Heart right ventricle (tissue), 16 donors: ENCODE results near the gene JAG1. TPM values are rescaled to one million over a fixed set of nuclear protein-coding genes. Genes with fewer than 3 reads are reported as not detected.

Source experiments
- ATAC-seq, 8 donors: fragments of 200-7000 bp; cut with Tn5 transposase; one replicate each; pipeline ENCODE4 v1.9.1; 2020; ENCODE audit warnings: mild to moderate bottlenecking in 8 of 8, moderate library complexity in 8 of 8, moderate number of reproducible peaks in 1 of 8
- DNase-seq, 2 donors: peaks; one replicate each; pipeline ENCODE4 v3.0.0-alpha.2; 2020
- H3K27ac ChIP-seq, 10 donors: fragments of 200-600 bp; sonication (generic) in 2 of 10; one replicate each; pipeline versions ENCODE4 v1.5.0 to v1.8.0; 2020 to 2022; ENCODE audit warnings: mild to moderate bottlenecking in 3 of 10
- H3K27me3 ChIP-seq, 7 donors: fragments of 200-600 bp; one replicate each; pipeline ENCODE4 v1.8.0; 2021 to 2022; ENCODE audit warnings: mild to moderate bottlenecking in 2 of 7
- H3K36me3 ChIP-seq, 9 donors: fragments of 200-600 bp; sonication (generic) in 1 of 9; one replicate each; pipeline versions ENCODE4 v1.5.0 to v1.8.0; 2020 to 2022; ENCODE audit warnings: mild to moderate bottlenecking in 2 of 9
- H3K4me1 ChIP-seq, 9 donors: fragments of 200-600 bp; sonication (generic) in 1 of 9; one replicate each; pipeline versions ENCODE4 v1.5.0 to v1.8.0; 2020 to 2022; ENCODE audit warnings: mild to moderate bottlenecking in 4 of 9
- H3K4me3 ChIP-seq, 10 donors: fragments of 200-600 bp; sonication (generic) in 2 of 10; one replicate each; pipeline versions ENCODE4 v1.5.0 to v1.8.0; 2020 to 2022; ENCODE audit warnings: mild to moderate bottlenecking in 7 of 10, moderate library complexity in 2 of 10
- H3K9me3 ChIP-seq, 11 donors: fragments of 200-600 bp in 10 of 11; sonication (generic) in 2 of 11; one replicate each; pipeline versions ENCODE4 v1.5.0 to v1.8.0; 2013 to 2022; ENCODE audit warnings: mild to moderate bottlenecking in 2 of 11, control low read depth in 1 of 11, moderate library complexity in 1 of 11
- WGBS, 2 donors: extraction: QIAGEN DNeasy Blood & Tissue Kit; methylation state at CpG; one replicate each; pipeline ENCODE4 v1.1.7; 2013; ENCODE audit warnings: inconsistent platforms in 1 of 2; 5-methylcytosine and 5-hydroxymethylcytosine counted together
- intact Hi-C, 10 donors: fragments of 100-400 bp; cut with DNase I; formaldehyde crosslinking; loops; one replicate each; pipeline versions ENCODE4 v1.11.1 to v1.14.2; 2022
- polyA plus RNA-seq, 2 donors: library from polyadenylated mRNA; stranded (reverse); fragments of 200-250 nt; gene quantifications; one replicate each; pipeline ENCODE4 v1.2.3, GENCODE V29; 2013
- total RNA-seq, 10 donors: library from RNA; stranded (reverse); fragmentation: NEBNext Ultra II Directional in 3 of 10; extraction: Animal tissue kit (Norgen Biotek cat#: 25700) in 3 of 10; gene quantifications; one replicate each; pipeline versions ENCODE4 v1.2.1 to v1.2.4, GENCODE V29; 2021 to 2023
- TF ChIP-seq, protein P1 (sequence below), 9 donors: fragments of 200-600 bp; sonication (generic) in 2 of 9; IDR thresholded peaks; one replicate each; pipeline versions ENCODE4 v1.5.0 to v1.8.0; 2021 to 2022; ENCODE audit warnings: antibody characterized with exemption in 9 of 9, mild to moderate bottlenecking in 5 of 9, moderate library complexity in 1 of 9
- donor health status: Arrhythmogenic right ventricular cardiomyopathy.
- donor health status: ischemic (EF 13 %, LVEDD 7.1; RV severe dilation, severe dysfunction).
- donor health status: healthy with polysubstance abuse.
- donor health status: DM: no; HTN: yes; CAD: no.
- donor health status: DM: no; HTN: no; CAD: no.
- donor health status: ischemic (EF 25% LVEDD 6.9; RV normal size, moderate dysfunction).
- donor health status: ischemic (EF 25% LVEDD 5.7; RV mildly dilated, moderate dysfunction).
- donor health status: healthy.
- donor health status: DM: yes; HTN: yes; CAD: no.
- donor health status: Ischemic cardiomyopathy.
- donor health status: ischemic (EF 35%, LVEDD 5.7; RV mildly dilated, moderate dysfunction).
- donor health status: nonischemic (EF 11% LVEDD 7.7; RV severe dilation, severe dysfunction).
- donor health status: DM: yes; HTN: yes; CAD: no.
- donor health status: PGD.
- donor health status: ischemic (EF 29% LVEDD 5.4; RV normal size, mild dysfunction).
- donor health status: nonischemic (EF 23%, LVEDD 6.1; RV moderate dilation, normal function).

The JAG1 gene
- total and polyA plus RNA-seq, 12 donors, result 11.1 to 38.2 (median 25.5) TPM

DNA sequence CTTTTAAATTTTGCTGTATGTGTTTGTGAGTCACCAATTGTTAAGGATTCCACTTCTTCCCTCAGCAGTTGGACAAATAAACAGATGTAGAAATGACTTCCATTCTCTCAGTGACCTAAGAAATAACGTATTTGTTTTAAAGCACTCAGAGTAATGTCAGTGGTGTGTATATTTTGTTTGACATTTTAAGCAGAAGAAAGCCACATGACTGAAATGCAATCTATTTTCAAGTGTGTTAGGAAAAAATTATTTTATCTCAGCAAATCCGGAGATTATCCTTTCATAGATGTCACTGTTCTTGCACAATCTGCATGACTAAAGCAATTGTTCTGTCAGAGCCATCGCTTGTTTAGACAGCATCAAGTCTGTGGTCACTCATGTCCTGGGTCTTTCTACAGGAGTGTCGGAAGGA is 77.1 kb downstream of the JAG1 start:
- intact Hi-C loops, result no loop called here
- Histone ChIP-seq H3K4me1 (peaks cover 0 to 23% (median 5%) of the 10 kb centered on the region in 9 donors), H3K36me3 (peaks cover 0 to 8% (median 0%) of the 10 kb centered on the region in 9 donors), H3K4me3 (no peak overlapping the region), H3K9me3 (no peaks in the 10 kb centered on the region), H3K27me3 (no peaks in the 10 kb centered on the region), H3K27ac (peak overlapping the region in 1 of 10 donors; percentile 32)
- TF ChIP-seq, protein P1, sequence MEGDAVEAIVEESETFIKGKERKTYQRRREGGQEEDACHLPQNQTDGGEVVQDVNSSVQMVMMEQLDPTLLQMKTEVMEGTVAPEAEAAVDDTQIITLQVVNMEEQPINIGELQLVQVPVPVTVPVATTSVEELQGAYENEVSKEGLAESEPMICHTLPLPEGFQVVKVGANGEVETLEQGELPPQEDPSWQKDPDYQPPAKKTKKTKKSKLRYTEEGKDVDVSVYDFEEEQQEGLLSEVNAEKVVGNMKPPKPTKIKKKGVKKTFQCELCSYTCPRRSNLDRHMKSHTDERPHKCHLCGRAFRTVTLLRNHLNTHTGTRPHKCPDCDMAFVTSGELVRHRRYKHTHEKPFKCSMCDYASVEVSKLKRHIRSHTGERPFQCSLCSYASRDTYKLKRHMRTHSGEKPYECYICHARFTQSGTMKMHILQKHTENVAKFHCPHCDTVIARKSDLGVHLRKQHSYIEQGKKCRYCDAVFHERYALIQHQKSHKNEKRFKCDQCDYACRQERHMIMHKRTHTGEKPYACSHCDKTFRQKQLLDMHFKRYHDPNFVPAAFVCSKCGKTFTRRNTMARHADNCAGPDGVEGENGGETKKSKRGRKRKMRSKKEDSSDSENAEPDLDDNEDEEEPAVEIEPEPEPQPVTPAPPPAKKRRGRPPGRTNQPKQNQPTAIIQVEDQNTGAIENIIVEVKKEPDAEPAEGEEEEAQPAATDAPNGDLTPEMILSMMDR (IDR thresholded peaks at IDR 0.05), result no peak
- 69 to 77% methylated on average over 4 of the region's 4 CpGs for WGBS, 2 donors
- ATAC-seq (peak in 1 of 8 donors; percentile 53), DNase-seq (no peak)

DNA sequence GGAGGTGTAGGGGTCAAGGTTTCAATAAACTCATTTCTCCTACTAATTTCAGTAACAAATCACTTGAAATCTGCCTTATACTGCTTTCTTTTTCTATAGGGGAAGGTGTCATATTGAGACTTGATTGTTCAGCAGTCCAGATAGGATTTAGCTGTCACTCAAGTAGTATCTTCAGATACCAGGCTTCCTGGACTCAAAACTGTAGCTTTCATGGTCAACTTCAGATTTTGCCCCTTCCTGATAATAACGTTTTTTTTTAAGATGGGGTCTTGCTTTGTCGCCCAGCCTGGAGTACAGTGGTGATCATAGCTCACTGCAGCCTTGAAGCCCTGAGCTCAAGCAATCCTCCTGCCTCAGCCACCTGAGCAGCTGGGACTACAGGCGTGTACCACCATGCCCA is 77.8 kb downstream of the JAG1 start:
- DNase-seq (no peak), ATAC-seq (no peak)
- no peaks in the 10 kb centered on the region for H3K9me3 ChIP-seq
- no peaks in the 10 kb centered on the region for H3K27me3 ChIP-seq
- TF ChIP-seq, protein P1 (IDR thresholded peaks at IDR 0.05), result no peak
- H3K4me1 ChIP-seq, result peaks cover 0 to 31% (median 12%) of the 10 kb centered on the region in 9 donors
- H3K27ac ChIP-seq, result no peak overlapping the region
- intact Hi-C loops, result no loop called here
- H3K4me3 ChIP-seq, result no peak overlapping the region
- H3K36me3 ChIP-seq, result peaks cover 0 to 2% (median 0%) of the 10 kb centered on the region in 9 donors
- 77 to 80% methylated on average over 3 of the region's 3 CpGs for WGBS, 2 donors

DNA sequence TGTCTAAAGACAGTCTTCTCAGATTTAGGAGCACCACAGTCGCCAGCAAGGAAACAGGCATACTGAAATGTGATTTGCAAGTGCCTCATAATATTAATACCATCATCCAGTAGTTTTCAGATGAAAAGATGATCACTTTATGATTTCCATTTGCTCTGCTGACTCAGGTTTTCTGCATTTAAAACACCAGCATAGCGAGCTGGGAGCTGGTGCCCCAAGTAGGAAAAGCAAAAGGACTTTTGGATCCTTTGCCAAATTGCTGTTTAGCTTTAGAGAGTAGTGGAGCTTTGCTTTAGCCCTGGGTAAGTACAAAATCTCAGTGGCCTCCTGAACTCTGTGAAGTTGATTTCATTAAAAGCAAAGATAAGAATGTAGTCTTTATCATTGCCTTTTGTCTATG is 78.5 kb downstream of the JAG1 start:
- Histone ChIP-seq H3K27me3 (no peaks in the 10 kb centered on the region), H3K9me3 (no peaks in the 10 kb centered on the region), H3K4me3 (no peak overlapping the region), H3K4me1 (peaks cover 0 to 32% (median 12%) of the 10 kb centered on the region in 9 donors), H3K27ac (no peak overlapping the region), H3K36me3 (no peaks in the 10 kb centered on the region)
- WGBS, 2 donors, result 86 to 92% methylated on average over 2 of the region's 2 CpGs
- ATAC-seq, result no peak
- intact Hi-C loops, result no loop called here
- no peak for DNase-seq
- TF ChIP-seq, protein P1 (IDR thresholded peaks at IDR 0.05), result no peak

DNA sequence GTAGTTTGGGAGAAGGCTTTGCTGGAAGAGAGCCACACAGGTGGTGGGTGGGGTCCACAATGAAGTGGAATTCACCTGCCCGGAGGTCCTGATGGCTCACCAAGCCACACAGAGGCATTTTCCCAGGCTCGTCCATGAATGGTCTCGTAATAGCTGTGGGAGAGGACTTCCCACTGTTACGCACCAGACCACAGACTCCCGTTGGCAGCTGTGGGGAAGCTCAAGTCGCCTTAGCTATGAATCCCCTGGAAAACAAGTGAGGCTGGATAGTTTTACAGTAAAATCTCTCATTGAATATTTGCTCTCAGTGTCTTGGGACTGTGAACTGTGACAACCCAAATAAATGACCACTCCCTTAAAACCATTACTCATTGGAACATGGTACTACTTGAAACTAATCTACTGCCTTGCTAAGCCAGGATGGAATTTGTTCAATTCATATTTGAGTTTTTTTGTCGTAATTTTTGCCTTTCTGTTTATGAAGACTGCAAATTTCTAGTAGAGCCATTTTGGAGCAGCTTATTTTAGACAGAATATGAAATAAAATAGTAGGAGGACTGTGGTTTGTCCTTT is 79.4 kb downstream of the JAG1 start:
- TF ChIP-seq, protein P1 (IDR thresholded peaks at IDR 0.05), result no peak
- ATAC-seq (no peak), DNase-seq (no peak)
- Histone ChIP-seq H3K27me3 (no peaks in the 10 kb centered on the region), H3K4me3 (no peak overlapping the region), H3K36me3 (no peaks in the 10 kb centered on the region), H3K9me3 (no peaks in the 10 kb centered on the region), H3K4me1 (peaks cover 0 to 32% (median 12%) of the 10 kb centered on the region in 9 donors), H3K27ac (no peak overlapping the region)
- intact Hi-C loops, result no loop called here
- 92 to 93% methylated on average over 7 of the region's 7 CpGs for WGBS, 2 donors
